ENCODE data around the gene HSD17B11. TPM values are rescaled to one million over a fixed set of nuclear protein-coding genes. Genes with fewer than 3 reads are reported as not detected.

Gene HSD17B11
- polyA plus RNA-seq, 2 of the 4 experiments (the other 2 are of a cell fraction), result 51.5 to 113 TPM

GRCh38 chr4:87426865-87427517 lies 36.0 kb upstream of the HSD17B11 start:
- CTCF ChIA-PET, result no interaction called here
- POLR2A ChIA-PET, result no interaction called here
- DNase-seq (ENCODE audit: low read depth in 1 of 2, low spot score in 1 of 2) (no peak), FAIRE-seq (no peak), ATAC-seq (no peak)
- Histone ChIP-seq H3K4me2 (no peak overlapping the region), H3K4me3 (no peak overlapping the region), H3K27ac (no peak overlapping the region), H3K9me3 (no peaks in the 10 kb centered on the region), H3K4me1 (peaks cover 19% of the 10 kb centered on the region)
- no peak for TF ChIP-seq BCL3 (IDR thresholded peaks at IDR 0.05)
- TF ChIP-seq RAD21 (conservative IDR thresholded peaks at IDR 0.05 in 1 of 2, IDR thresholded peaks at IDR 0.05 in 1 of 2), result no peak
- no peak for TF ChIP-seq E2F6 (IDR thresholded peaks at IDR 0.05; ENCODE audit: borderline replicate concordance, low read depth)
- TF ChIP-seq RARB (CRISPR knock-in tag; IDR thresholded peaks at IDR 0.05), result no peak
- no peak for TF ChIP-seq ZC3H11A (IDR thresholded peaks at IDR 0.05)
- TF ChIP-seq RCOR1 (IDR thresholded peaks at IDR 0.05; ENCODE audit: low read depth, low read length), result no peak
- no peak for TF ChIP-seq ZFP36 (IDR thresholded peaks at IDR 0.05; ENCODE audit: borderline replicate concordance, partially characterized antibody)
- TF ChIP-seq MAZ (IDR thresholded peaks at IDR 0.05; ENCODE audit: borderline replicate concordance, low read depth, low read length), result no peak
- TF ChIP-seq MYC (IDR thresholded peaks at IDR 0.05; ENCODE audit: borderline replicate concordance, low read length), result no peak
- no peak for TF ChIP-seq FOSB (CRISPR knock-in tag; IDR thresholded peaks at IDR 0.05)
- TF ChIP-seq ZNF302 (CRISPR knock-in tag; IDR thresholded peaks at IDR 0.05), result no peak
- no peak for TF ChIP-seq KDM1A (IDR thresholded peaks at IDR 0.05; ENCODE audit: low read depth)
- TF ChIP-seq HMGXB4 (CRISPR knock-in tag; IDR thresholded peaks at IDR 0.05; ENCODE audit: borderline replicate concordance), result no peak
- TF ChIP-seq ZSCAN20 (CRISPR knock-in tag; IDR thresholded peaks at IDR 0.05), result no peak
- TF ChIP-seq GATA3 (IDR thresholded peaks at IDR 0.05; ENCODE audit: borderline replicate concordance), result no peak
- TF ChIP-seq HOXA7 (CRISPR knock-in tag; IDR thresholded peaks at IDR 0.05), result no peak
- TF ChIP-seq MAX (IDR thresholded peaks at IDR 0.05), result no peak
- TF ChIP-seq CHD4 (IDR thresholded peaks at IDR 0.05; ENCODE audit: borderline replicate concordance), result no peak
- TF ChIP-seq CHD2 (IDR thresholded peaks at IDR 0.05; ENCODE audit: low read length, partially characterized antibody), result no peak
- no peak for TF ChIP-seq CEBPB (IDR thresholded peaks at IDR 0.05)
- 77% methylated on average over 3 of the region's 3 CpGs for WGBS (ENCODE audit: missing lambda C conversion rate)

- CTCF ChIA-PET, result interaction anchor here (0.6 to 1.0 kb wide), 2 partner anchors 50 to 93 kb away, joined by 3 to 5 read pairs; no protein-coding TSS in a partner anchor
- Histone ChIP-seq H3K4me1 (peaks cover 25% of the 10 kb centered on the region), H3K4me3 (no peak overlapping the region), H3K27ac (no peak overlapping the region), H3K4me2 (no peak overlapping the region), H3K9me3 (no peaks in the 10 kb centered on the region)
- DNase-seq (ENCODE audit: low read depth in 1 of 2, low spot score in 1 of 2) (no peak), FAIRE-seq (no peak), ATAC-seq (no peak)
- POLR2A ChIA-PET, result no interaction called here
- 97% methylated on average over 2 of the region's 2 CpGs for WGBS (ENCODE audit: missing lambda C conversion rate)
- TF ChIP-seq JUNB (IDR thresholded peaks at IDR 0.05) (no peak), REST (IDR thresholded peaks at IDR 0.05) (no peak), NPAS2 (CRISPR knock-in tag; IDR thresholded peaks at IDR 0.05; ENCODE audit: borderline replicate concordance) (no peak), GATA3 (IDR thresholded peaks at IDR 0.05; ENCODE audit: borderline replicate concordance) (no peak), ATOH8 (CRISPR knock-in tag; IDR thresholded peaks at IDR 0.05; ENCODE audit: low read depth) (no peak), TP53 (CRISPR knock-in tag; IDR thresholded peaks at IDR 0.05) (no peak), BCL3 (IDR thresholded peaks at IDR 0.05) (no peak), HOXB13 (CRISPR knock-in tag; IDR thresholded peaks at IDR 0.05; ENCODE audit: low read depth) (no peak), E2F6 (IDR thresholded peaks at IDR 0.05; ENCODE audit: borderline replicate concordance, low read depth) (no peak), KDM1A (IDR thresholded peaks at IDR 0.05; ENCODE audit: low read depth) (no peak)
Measured at GRCh38 chr4:87425711-87426110, 34.7 kb upstream of the HSD17B11 start.
